Superior temporal gyrus (tissue), 1 donor: ENCODE data around the gene CACNA1F.
"Not testable (repeated sequence)": the region's sequence is repeated elsewhere in the genome, so short reads cannot be mapped to it uniquely, and the experiment has no call there.

ENCODE experiments used
- DNase-seq: peaks from one replicate; pipeline ENCODE4 v3.0.0-alpha.2; 2016; ENCODE audit errors: extremely low spot score

Gene CACNA1F

DNA sequence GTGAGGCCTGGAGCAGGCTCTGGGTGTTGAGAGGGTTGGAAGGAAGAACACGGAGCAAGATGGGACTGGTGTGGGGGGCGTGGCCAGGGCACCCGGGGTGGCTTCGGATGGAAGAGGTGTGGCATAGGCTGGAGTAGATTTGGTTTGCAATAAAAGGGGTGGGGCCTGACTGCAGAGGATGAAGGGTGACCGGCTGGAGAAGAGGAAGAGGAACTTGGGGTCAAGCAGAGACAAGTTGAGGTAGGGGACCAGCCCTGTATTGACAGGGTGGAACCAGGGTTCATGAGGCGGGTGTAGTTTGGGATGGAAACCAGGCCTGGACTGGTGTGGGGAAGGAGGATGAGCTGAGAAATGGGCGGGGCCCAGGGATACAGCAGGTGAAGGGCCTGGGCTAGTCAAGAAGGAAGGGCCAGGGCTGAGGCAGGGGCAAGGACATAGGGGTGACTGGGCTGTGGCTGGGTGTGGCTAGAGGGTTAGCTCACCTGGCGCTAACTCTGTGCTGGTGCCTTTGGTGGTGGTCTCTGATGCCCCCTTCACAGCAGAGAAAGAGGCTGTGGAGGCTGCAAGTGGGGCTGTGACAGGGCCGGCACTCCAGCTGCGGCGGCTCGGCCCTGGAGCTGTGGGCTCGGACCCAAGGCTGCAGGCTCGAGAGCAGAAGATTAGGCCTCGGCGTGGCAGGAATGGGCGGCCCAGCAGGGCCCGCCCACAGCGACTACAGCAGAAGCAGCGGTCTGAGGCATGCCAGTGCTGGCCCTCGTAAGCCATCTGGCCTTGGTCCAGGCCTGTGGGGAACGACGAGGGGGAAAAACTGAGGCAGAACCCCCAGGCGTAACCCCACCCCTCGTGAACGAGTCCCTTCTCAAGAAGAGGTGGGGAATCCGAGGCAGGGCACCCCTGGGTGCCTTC lies 56.5 kb downstream of the CACNA1F start:
- DNase-seq: no peak

DNA sequence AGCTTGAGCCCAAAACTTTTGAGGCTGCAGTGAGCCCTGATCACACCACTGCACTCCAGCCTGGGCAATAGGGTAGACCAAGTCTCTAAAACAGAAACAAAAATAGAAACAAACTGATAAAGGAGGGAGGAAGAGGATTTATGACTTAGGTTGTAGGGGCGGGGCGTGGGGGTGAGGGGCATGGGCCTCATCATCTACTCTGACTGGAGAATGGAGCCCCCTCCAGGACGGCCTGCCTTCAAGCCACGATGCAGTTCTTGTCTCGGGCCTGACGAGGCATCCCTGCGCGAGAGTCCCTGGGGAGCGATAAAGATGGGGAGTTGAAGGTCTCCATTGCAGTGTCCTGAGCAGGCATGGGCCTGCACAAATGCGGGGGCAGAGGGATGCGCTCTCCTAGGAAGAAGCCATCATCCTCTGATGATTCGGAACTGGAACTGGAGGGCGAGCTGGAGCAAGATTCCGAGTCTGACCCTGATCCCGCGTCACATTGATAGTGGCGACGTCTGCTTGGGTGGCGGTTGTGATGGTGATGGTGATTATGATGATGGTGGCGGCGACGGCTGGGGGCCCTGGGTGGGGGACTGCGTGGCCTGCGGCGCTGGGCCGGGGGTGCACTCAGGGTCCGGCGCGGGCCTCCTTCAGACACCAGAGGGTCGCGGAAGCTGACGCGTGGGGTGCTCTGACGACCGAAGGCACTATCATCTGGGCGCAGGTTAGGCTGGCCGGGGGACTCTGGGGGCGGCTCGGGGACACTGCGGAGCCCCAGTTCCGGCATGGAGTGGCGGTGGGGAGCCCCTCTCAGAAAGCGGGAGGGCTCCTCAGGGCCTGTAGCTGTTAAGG lies 57.5 kb downstream of the CACNA1F start:
- DNase-seq: no peak

DNA sequence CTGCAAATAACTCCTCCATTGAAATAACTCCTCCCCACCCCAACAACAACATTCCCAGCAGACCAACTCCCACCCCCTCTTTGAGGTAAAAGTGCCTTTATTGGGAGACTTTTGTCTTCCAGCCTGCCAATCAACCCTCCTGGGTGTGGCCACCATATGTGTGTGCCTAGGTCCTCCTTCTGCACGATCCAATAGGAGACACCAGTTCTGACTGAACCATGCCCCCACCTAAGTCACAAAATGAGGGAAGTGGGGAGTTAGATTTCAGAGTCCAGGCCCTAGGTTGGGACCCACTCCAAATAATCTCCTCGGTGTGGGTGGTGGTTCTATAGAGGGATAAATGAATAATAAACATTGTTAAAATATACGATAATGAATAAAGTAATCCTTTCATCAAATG lies 58.4 kb downstream of the CACNA1F start:
- no peak for DNase-seq

DNA sequence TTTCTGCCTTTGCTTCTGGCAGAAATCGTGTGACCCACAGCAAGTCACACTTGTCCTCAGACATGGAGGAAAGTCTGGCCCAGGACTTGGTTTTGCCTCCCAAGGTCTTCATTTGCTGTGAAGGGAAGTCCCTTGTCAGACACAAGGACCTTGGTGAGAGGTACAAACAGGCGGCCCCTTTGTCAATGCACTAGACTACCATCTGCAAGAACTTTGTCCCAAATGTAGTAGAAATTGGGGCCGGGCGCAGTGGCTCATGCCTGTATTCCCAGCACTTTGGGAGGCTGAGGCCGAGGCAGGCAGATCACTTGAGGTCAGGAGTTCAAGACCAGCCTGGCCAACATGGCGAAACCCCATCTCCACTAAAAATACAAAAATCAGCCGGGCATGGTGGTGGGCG lies 59.6 kb downstream of the CACNA1F start:
- DNase-seq: not testable (repeated sequence)

DNA sequence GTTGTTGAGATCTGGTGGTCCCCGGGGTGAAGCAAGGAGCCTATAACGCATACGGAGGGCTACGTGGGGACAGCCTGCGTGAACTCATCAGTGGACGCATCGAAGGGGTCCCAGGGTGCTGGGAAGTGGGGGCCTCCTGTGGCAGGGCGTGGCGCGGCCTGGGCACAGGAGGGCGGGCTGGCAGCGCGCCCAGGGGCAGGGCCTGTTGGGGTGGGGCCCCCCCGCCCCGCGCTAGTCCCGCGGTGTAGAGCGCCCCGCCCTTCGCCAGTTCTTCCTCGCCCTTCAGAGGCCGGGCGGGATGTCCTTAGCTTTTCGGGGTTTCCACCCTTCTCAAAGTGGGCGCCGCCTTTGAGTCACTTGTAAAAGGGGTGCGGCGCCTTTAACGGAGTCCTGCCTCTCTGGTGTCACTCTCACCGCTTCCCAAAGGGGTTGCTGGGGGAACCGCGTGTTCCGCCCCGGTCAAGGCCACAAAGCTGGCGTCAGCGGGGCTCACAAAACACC lies 60.8 kb downstream of the CACNA1F start:
- DNase-seq: no peak

DNA sequence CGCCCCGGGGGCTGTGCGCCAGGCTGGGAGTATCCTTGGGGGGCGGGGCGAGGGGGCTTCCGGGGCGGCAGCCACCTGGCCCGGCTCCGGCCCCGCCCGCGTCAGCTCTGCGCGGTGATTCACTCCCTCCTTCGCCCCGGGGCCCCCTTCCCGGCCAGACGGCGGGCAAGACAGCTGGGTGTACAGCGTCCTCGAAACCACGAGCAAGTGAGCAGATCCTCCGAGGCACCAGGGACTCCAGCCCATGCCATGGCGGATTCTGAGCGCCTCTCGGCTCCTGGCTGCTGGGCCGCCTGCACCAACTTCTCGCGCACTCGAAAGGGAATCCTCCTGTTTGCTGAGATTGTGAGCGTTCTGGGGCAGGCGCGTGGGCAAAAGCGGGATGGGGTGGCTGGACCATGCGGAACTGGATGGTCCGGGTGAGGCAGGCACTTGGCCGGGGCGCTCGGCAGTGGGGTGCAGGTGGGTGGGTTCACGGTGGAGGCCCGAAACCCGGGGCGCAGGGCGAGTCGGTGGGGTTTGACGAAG lies 61.3 kb downstream of the CACNA1F start, which contains the start of gene PLP2:
TSS of gene PLP2 (plus strand) at position 147 of the 528 bp plus-strand sequence. CDS start at position 250, 103 bp downstream.
- no peak for DNase-seq

DNA sequence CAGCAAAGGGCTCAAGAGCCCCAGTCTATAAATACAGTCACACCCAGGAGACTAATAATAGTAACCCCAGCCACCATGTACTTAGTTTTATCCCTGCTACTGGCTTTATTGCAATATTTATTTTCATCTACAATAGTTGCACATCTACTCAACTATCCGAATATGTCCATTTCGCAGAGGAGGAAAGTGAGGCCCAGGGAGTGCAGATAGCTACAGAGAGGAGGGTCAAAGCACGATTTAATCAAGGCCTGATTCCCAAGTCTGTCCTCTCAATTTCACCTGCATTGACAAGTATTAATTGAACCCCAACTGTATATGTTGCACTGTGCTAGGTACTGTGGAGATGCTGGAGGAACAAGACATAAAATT lies 65.4 kb downstream of the CACNA1F start:
- no peak for DNase-seq

DNA sequence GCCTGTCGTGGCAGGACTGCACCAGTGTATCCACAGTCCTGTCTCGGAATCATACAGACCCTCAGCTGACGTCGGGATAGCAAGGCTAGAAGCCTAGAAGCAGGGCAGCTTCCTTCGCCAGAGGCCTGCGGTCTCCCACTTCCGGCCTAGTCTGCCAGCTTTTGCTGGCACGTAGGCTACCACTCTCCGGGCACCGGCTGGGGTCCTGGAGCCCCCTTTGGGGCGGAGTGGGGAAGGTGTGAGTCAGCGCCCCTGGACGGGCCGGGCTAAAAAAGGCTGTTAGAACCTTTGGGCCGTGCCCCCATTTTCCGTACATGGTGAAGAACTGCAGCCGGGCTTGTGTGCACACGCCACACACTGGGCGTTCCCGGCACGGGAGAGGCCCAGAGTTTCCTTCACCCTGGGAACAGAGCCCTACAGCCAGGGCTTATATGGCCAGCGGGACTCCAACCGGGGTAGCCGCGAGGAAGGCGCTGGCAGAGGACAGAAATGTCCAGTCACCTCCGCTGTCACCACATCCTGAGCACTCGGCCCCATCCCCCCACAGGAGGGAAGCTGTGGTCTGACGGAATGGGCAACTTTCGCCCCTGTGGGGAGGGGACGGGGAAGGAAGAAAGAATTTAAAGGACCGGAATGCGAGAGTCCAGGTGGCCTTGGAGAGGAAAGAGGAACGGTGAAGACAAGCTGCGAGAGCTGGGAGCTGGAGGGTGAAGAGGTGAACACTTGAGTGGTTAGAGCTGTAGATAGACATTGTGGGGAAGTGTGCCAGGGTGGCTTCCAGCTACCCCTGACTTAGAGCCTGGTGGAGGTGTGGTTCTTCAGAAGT lies 66.0 kb downstream of the CACNA1F start:
- no peak for DNase-seq

DNA sequence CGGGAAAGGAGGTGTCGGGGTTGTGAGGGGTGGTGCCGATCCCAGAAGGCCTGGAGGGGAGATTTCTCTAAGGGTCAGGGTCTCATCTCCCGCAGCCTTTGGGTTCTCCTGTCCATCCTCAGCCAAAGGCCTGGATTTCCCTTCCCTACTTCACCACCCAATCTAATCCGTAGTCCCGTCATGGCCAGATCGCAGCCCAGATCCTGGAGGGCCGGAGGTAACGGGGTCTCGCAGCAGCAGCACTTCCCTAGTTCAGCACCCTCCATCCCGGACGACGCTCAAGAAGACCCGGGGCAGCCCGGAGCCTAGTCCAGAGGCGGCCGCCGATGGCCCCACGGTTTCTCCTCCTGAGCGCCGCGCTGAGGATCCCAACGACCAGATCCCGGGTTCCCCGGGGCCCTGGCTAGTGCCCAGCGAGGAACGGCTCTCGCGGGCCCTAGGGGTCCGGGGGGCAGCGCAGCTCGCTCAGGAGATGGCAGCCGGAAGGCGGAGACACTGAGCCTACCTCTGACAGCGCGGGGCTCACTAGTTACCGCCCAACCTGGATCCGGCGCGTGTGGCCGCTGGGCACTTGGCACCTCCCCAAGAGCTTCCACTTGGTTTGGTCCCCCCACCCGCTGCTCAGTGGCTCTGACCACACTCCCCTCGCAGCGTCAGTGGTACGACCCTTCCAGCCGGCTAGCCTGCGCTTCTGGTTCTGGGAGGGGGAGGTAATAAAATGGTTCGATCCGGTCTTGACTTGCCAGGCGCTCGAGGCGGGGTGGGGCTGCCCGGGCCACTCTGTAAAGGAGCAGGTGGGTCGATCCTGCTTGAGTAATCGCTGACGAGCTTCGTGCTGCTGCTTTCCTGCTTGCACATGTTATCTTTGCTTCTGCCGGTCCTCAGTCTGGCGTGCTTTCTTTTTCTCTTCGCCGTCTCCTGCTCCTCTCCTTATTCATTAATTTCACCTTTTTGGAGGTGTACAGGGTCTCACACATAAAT lies 66.9 kb downstream of the CACNA1F start:
- peak; percentile 15 for DNase-seq

DNA sequence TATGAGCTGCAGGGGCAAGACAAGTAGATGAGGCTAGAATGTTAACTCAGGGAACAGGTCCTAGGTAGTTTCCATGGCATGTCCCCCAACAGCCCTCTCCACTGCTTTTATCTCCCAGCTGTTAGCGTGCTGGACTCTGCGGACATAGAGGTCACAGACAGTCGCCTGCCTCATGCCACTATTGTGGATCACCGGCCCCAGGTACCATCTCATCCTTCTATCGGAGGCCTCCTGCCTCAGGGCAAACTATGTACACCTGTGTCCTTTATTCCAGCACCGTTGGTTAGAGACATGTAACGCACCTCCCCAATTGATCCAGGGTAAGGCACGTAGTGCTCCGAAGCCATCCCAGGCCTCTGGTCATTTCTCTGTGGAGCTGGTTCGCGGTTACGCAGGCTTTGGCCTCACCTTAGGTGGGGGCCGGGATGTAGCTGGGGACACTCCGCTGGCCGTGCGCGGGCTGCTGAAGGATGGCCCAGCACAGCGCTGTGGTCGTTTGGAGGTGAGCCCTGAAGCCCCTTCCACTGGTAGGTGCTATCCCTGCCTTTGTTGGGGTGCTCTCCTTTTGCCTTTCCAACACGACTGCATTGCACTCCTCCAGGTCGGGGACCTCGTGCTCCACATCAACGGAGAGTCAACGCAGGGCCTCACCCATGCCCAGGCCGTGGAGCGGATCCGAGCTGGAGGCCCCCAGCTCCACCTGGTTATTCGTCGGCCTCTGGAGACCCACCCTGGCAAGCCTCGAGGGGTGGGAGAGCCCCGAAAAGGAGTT lies 68.4 kb downstream of the CACNA1F start:
- DNase-seq: no peak

DNA sequence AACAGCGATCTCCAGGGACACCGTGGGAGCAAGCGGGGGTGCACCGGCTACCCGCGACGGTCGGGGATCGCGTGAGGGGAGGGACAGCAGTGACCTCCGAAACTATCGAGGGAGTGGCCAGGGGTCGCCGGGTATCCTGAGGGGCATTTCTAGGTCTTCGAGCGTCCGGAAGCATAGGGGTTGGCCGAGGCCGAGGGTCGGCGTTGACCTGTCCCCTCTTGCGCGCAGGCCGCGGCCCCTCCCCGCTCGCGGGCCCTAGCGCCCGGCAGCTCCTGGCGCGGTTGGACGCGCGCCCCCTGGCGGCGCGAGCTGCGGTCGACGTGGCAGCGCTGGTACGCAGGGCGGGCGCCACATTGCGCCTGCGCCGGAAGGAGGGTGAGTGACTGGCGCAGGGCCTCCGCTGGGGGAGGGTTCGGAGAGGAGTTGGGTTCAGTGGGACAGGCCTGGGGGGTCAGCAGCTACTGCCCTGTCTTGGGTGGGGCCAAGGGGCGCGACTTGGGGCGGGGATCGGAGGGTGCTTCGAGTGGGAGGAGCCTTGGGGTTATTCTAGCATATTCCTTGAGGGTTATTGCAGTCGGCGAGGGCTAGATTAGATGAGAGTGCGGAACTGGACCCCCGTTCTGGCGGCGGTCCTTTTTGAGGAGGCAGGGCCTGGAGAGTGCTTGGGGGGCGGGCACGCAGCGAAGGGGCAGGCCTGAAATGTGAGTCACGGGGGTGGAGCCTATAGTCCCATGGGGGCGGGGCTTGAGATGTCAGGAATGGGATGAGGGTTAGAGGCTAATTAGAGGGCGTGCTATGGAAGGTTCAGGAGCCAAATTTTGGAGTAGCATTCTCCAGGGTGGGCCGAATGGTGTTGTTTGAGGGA lies 69.4 kb downstream of the CACNA1F start:
- DNase-seq: peak; percentile 82

DNA sequence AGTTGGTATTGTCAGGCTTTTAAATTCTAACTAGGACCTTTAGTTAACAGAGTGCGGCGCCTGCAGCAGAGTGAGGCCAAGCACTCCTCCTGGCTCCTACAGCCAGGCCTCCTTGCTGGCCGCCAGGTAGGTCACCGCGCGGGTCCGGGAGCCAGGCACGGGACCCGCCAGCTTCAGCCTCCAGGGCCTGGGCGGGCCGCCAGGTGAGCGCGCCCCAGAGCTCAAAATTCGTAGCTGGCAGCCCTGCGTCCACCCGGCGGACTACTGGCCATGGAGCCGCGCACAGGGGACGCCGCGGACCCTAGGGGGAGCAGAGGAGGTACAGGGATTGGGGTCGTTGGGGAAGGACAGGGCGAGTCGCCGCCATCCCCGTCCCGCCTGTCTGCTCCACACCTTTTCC lies 70.5 kb downstream of the CACNA1F start, which contains the start of gene MAGIX:
TSS of gene MAGIX (plus strand) at position 139 of the 400 bp plus-strand sequence. CDS start at position 271, 132 bp downstream.
- DNase-seq: no peak

DNA sequence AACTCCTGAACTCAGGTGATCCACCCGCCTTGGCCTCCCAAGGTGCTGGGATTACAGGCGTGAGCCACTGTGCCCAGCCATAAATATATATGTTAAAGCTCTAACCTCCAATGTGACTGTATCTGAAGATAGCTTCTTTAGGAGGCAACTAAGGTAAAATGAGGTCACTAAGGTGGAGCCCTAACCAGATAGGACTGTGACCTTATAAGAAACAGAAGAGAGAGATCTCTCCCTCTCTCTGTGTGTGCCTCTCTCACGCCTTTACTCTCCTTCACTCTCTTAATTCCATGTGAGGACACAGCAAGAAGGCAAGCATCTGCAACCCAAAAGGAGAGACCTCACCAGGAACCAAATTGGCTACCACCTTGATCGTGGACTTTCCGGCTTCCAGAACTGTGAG lies 71.5 kb downstream of the CACNA1F start:
- no peak for DNase-seq

DNA sequence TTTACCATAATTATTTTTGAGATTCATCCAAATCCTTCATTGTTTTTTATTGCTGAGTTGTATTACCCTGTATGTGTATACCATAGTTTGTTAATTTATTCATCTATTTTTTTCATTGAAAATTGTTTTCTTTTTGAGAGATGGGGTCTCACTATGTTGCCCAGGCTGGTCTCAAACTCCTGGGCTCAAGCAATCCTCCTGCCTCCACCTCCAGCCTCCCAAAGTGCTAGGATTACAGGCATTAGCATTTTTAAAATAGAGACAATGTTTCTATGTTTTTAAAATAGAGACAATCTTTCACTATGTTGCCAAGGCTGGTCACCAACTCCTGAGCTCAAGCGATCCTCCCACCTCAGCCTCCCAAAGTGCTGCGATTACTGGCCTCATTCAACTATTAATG lies 72.2 kb downstream of the CACNA1F start:
- DNase-seq: no peak

DNA sequence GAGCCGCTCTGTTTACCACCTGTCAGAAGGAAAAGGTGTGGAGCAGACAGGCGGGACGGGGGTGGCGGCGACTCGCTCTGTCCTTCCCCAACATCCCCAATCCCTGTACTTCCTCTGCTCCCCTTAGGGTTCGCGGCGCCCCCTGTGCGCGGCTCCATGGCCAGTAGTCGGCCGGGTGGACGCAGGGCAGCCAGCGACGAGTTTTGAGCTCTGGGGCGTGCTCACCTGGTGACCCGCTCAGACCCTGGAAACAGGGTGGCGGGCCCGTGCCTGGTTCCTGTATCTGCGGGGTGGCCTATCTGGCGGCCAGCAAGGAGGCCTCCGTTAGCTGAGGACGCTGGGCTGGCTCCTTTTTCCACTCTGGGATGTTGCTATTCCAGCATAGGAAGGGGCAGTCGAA lies 75.9 kb downstream of the CACNA1F start:
- DNase-seq: no peak

DNA sequence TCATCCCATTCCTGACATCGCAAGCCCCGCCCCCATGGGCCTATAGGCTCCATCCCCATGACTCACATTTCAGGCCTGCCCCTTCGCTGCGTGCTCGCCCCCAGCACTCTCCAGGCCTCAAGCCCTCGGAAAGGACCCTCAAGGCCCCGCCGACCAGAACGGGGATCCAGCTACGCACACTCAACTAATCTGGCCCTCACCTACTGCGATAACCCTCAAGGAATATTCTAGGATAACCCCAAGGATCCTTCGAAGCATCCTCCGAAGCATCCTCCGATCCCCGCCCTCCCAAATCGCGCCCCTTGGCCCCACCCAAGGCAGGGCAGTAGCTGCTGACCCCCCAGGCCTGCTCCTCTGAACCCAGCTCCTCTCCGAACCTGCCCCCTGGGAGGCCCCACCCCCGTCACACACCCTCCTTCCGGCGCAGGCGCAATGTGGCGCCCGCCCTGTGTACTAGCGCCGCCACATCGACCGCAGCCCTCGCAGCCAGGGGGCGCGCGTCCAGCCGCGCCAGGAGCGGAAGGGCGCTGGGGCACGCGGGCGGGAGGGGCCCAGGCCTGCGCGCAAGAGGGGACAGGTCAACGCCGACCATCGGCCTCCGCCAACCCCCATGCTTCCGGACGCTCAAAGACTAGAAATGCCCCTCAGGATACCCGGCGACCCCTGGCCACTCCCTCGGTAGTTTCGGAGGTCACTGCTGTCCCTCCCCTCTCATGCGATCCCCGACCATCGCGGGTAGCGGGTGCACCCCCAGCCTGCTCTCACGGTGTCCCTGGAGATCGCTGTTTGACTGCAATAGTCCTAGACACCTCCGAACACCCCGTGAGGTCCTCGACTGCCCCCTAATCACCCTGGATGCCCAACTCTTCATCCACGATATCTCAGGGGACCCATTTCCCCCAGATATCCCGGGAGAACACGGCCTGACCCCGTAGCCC lies 77.0 kb downstream of the CACNA1F start:
- peak; percentile 78 for DNase-seq

DNA sequence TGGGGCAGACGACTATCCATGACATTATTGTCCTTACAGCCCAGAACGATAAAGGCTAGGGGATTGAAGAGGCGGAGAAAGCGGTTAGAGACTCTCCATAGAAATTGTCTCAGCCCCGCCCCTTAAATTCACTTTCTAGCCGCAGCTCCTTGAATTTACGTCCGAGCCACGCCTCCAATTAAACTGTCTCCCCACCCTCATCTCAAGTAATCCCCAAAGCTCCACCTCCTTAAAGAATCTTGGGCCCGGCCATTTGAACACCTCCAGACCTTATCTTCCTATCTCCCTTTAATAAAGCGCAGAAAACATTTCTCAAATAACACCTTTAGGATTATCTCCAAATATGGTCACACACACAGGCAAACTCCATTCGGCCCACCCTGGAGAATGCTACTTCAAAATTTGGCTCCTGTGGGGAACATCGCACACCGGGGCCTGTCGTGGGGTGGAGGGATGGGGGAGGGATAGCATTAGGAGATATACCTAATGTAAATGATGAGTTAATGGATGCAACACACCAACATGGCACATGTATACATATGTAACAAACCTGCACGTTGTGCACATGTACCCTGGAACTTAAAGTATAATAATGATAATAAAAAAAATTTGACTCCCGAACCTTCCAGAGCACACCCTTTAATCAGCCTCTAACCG lies 77.8 kb downstream of the CACNA1F start:
- DNase-seq: peak; percentile 46
